Measurements from ENCODE around the gene PLA2G2F. TPM values are rescaled to one million over a fixed set of nuclear protein-coding genes. Genes with fewer than 3 reads are reported as not detected.
A peak's percentile ranks its signal among the peaks of the same experiment; 100 is the strongest.

The PLA2G2F gene
- total RNA-seq, 4 donors from 2014 or later, result 0.32 TPM; not detected in 3

GRCh38 chr1:20192364-20192763 lies 53.2 kb downstream of the PLA2G2F start:
- DNase-seq, result no peak
- peaks cover 2 to 37% (median 27%) of the 10 kb centered on the region in 4 donors for H3K4me1 ChIP-seq
- peak in 1 of 3 donors; percentile 17 for TF ChIP-seq POLR2AphosphoS5 (IDR thresholded peaks at IDR 0.05)
- no peak for TF ChIP-seq EP300 (IDR thresholded peaks at IDR 0.05; ENCODE audit: low read depth)
- intact Hi-C loops (cut with DNase I; ENCODE audit: low total_unique reads), result no loop called here
- H3K36me3 ChIP-seq, result no peaks in the 10 kb centered on the region
- no peaks in the 10 kb centered on the region for H3K27me3 ChIP-seq
- H3K27ac ChIP-seq, result peak overlapping the region; percentile 24 to 49 (median 32)
- in situ Hi-C loops (cut with MboI; ENCODE audit: low pct_ligation_motif_present in 1 of 4, low pct_unique_long_range_greater_than_20kb in 1 of 4, low sequenced_read_pairs in 3 of 4), result no loop called here
- no peak overlapping the region for H3K4me3 ChIP-seq
- WGBS, 2 donors (ENCODE audit: low coverage in 1 of 2), result 74% methylated on average over 5 of the region's 5 CpGs; no CpG with 5 or more reads in 1 of the 2 donors
- no peaks in the 10 kb centered on the region for H3K9me3 ChIP-seq

GRCh38 chr1:20192871-20193411 lies 53.8 kb downstream of the PLA2G2F start:
- Histone ChIP-seq H3K27ac (peak overlapping the region; percentile 24 to 49 (median 32)), H3K27me3 (no peaks in the 10 kb centered on the region), H3K4me1 (peaks cover 0 to 31% (median 22%) of the 10 kb centered on the region in 4 donors), H3K9me3 (no peaks in the 10 kb centered on the region), H3K4me3 (no peak overlapping the region), H3K36me3 (no peaks in the 10 kb centered on the region)
- DNase-seq, result no peak
- intact Hi-C loops (cut with DNase I; ENCODE audit: low total_unique reads) (no loop called here), in situ Hi-C loops (cut with MboI; ENCODE audit: low pct_ligation_motif_present in 1 of 4, low pct_unique_long_range_greater_than_20kb in 1 of 4, low sequenced_read_pairs in 3 of 4) (no loop called here)
- 76% methylated on average over 1 of the region's 1 CpG; no CpG with 5 or more reads in 1 of the 2 donors for WGBS, 2 donors (ENCODE audit: low coverage in 1 of 2)
- no peak for TF ChIP-seq EP300 (IDR thresholded peaks at IDR 0.05; ENCODE audit: low read depth)
- no peak for TF ChIP-seq POLR2A (IDR thresholded peaks at IDR 0.05)
- TF ChIP-seq CTCF (IDR thresholded peaks at IDR 0.05), result no peak

GRCh38 chr1:20194224-20194623 lies 55.1 kb downstream of the PLA2G2F start:
- H3K4me1 ChIP-seq, result peaks cover 0 to 21% (median 14%) of the 10 kb centered on the region in 4 donors
- H3K27ac ChIP-seq, result peak overlapping the region; percentile 30 to 65 (median 46)
- in situ Hi-C loops (cut with MboI; ENCODE audit: low pct_ligation_motif_present in 1 of 4, low pct_unique_long_range_greater_than_20kb in 1 of 4, low sequenced_read_pairs in 3 of 4) (no loop called here), intact Hi-C loops (cut with DNase I; ENCODE audit: low total_unique reads) (no loop called here)
- H3K36me3 ChIP-seq, result no peaks in the 10 kb centered on the region
- WGBS, 2 donors (ENCODE audit: low coverage in 1 of 2), result 62 to 80% methylated on average over 1 to 2 of the region's 2 CpGs
- no peak for TF ChIP-seq CTCF (IDR thresholded peaks at IDR 0.05)
- no peak for TF ChIP-seq EP300 (IDR thresholded peaks at IDR 0.05; ENCODE audit: low read depth)
- TF ChIP-seq POLR2A (IDR thresholded peaks at IDR 0.05), result no peak
- peak in 1 of 3 donors; percentile 19 for TF ChIP-seq POLR2AphosphoS5 (IDR thresholded peaks at IDR 0.05)
- H3K4me3 ChIP-seq, result no peak overlapping the region
- DNase-seq, result no peak
- no peaks in the 10 kb centered on the region for H3K9me3 ChIP-seq
- H3K27me3 ChIP-seq, result no peaks in the 10 kb centered on the region

GRCh38 chr1:20194757-20195461 lies 55.8 kb downstream of the PLA2G2F start:
- Histone ChIP-seq H3K36me3 (no peaks in the 10 kb centered on the region), H3K4me3 (no peak overlapping the region), H3K4me1 (peaks cover 0 to 21% (median 14%) of the 10 kb centered on the region in 4 donors), H3K27ac (peak overlapping the region; percentile 30 to 65 (median 46)), H3K9me3 (no peaks in the 10 kb centered on the region), H3K27me3 (no peaks in the 10 kb centered on the region)
- WGBS, 2 donors (ENCODE audit: low coverage in 1 of 2), result 15 to 19% methylated on average over 11 to 15 of the region's 15 CpGs
- in situ Hi-C loops (cut with MboI; ENCODE audit: low pct_ligation_motif_present in 1 of 4, low pct_unique_long_range_greater_than_20kb in 1 of 4, low sequenced_read_pairs in 3 of 4) (no loop called here), intact Hi-C loops (cut with DNase I; ENCODE audit: low total_unique reads) (no loop called here)
- peak; percentile 82 for DNase-seq
- TF ChIP-seq POLR2AphosphoS5 (IDR thresholded peaks at IDR 0.05) (no peak), POLR2A (IDR thresholded peaks at IDR 0.05) (no peak), CTCF (IDR thresholded peaks at IDR 0.05) (peak; percentile 83 to 87 (median 85))

Measured in transverse colon (tissue), 4 donors.